Lower leg skin (tissue), 3 donors: Measurements from ENCODE around the gene CDH22.

ENCODE experiments used
- CTCF ChIP-seq, 3 donors: fragments of 450-650 bp; IDR thresholded peaks; one replicate each; pipeline ENCODE4 v1.5.1; 2016; ENCODE audit warnings: antibody characterized with exemption in 3 of 3, mild to moderate bottlenecking in 3 of 3, moderate library complexity in 2 of 3
- POLR2A ChIP-seq, 2 donors: fragments of 450-650 bp; IDR thresholded peaks; one replicate each; pipeline ENCODE4 v1.6.1; 2016 to 2017; ENCODE audit warnings: antibody characterized with exemption in 2 of 2, mild to moderate bottlenecking in 1 of 2, moderate library complexity in 1 of 2

- no peak for TF ChIP-seq POLR2A (IDR thresholded peaks at IDR 0.05)
- TF ChIP-seq CTCF (IDR thresholded peaks at IDR 0.05): no peak
These were observed 35.8 kb downstream of the CDH22 start for GRCh38 chr20:46272389-46273047.
